Activated T-helper 1 cell treated with anti-CD3 and anti-CD28 coated beads, Interleukin-2, amount 50 U/mL, for 16 hours (primary cell): Measurements from ENCODE around the gene MRGPRF.
"Not testable (repeated sequence)": the region's sequence is repeated elsewhere in the genome, so short reads cannot be mapped to it uniquely, and the experiment has no call there.

Source experiments
- DNase-seq, 2 donors: peaks; one replicate each; pipeline ENCODE4 v3.0.0-alpha.2; 2020; ENCODE audit warnings: low read depth in 1 of 2, low spot score in 1 of 2

Gene MRGPRF

GRCh38 chr11:68989936-68990606, 23.0 kb downstream of the MRGPRF start:
- DNase-seq, result no peak

GRCh38 chr11:68988491-68988890, 24.6 kb downstream of the MRGPRF start:
- no peak for DNase-seq

GRCh38 chr11:68987211-68987610, 25.8 kb downstream of the MRGPRF start:
- DNase-seq, result no peak

GRCh38 chr11:68983801-68984200, 29.2 kb downstream of the MRGPRF start:
- no peak for DNase-seq

DNA sequence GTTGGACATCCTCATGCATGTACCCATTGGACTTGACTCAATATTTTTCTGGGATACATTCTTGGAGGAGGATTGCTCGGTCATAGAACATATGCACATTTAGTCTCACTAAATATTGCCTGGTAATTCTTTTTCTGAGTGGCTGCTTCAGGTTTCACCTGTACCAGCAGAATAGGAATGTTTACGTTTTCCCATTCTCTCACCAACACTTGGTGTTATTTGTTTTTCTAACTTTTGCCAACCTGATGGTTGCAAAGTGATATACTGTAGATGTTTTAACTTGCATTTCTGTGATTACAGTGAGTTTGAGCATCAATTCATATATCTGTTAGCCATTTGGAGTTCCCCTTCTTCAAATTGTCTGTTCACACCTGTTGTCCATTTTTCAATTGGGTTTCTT, 30.9 kb downstream of the MRGPRF start:
- no peak for DNase-seq

DNA sequence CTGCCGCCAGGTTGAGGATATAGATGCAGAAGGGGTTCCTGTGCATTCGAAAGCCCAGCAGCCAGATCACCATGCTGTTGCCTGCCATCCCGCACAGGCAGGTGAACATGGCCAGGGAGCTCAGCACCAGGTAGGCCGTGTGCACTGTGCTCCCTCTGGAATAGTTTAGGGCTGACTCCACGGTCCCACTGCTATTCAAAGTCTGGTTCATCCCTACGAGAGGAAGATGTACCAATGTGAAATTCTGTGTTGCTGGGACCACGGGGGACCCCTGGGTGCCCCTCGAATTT, 32.3 kb downstream of the MRGPRF start, which contains the start of gene MRGPRD:
Gene MRGPRD, minus strand, starts transcription at position 211 of the 290 bp plus-strand sequence. Its CDS starts 0 bp downstream, at position 211.
- no peak for DNase-seq

GRCh38 chr11:68979931-68980775, 32.9 kb downstream of the MRGPRF start:
- DNase-seq, result no peak

- no peak for DNase-seq
Observed at GRCh38 chr11:68978931-68979594, 34.0 kb downstream of the MRGPRF start.

DNA sequence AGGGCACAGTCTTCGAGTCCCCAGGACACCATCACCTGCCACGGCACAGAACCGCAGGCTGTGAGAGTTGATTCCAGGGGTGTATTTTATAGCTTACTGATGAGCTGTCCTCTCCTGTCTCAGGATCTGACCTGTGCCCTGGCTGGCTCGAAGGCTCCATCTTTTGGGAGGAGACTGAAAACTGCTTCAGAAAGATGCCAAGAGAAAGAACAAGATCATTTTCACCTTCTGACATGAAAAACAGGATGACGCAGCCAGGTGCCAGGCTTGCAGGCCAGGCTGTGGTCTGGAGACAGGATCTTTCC, 34.5 kb downstream of the MRGPRF start:
- DNase-seq, result no peak

DNA sequence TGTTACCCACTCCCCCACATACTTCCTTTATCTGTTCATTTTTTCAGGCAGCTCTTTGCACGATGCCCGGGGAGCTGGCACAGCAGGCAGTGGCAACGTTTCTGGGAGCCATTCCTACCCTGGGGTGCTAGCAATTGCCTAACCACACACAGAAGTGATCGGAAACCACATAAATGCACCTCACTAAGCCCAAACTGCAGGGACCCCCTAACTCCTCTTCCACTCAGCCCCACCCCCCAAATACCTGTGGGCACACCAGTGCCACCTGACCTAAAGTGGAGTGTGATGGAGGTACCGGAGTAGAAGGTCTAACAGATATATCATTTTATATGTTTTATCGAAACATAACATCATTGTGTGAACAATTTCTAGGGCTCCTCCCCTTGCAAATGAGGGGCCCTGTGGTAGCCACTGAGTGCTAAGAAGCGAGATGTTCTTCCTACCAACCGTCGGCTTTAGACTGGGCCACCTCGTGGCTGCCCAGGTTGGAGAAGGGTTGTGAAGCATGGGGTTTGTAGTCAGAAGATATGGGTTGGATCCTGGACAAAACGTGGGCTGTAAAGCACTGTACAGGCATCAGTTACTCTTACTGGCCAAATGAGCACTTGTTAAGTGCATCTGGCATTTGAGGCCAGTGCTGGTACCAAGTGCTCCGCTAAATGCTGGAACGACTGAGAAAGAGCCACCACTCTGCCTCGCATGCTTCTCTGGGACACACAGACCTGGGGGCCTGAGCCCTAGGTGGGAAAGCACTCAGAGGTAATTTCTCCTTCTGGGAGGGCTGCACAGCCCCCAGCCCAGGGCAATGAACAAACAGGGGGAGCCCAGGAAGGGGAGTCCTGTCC, 35.0 kb downstream of the MRGPRF start:
- DNase-seq, result no peak

GRCh38 chr11:68976563-68976962, 36.5 kb downstream of the MRGPRF start:
- DNase-seq, result no peak

GRCh38 chr11:68976095-68976494, 37.0 kb downstream of the MRGPRF start:
- no peak for DNase-seq

- DNase-seq, result no peak
Observed at GRCh38 chr11:68974421-68975194, 38.4 kb downstream of the MRGPRF start.

DNA sequence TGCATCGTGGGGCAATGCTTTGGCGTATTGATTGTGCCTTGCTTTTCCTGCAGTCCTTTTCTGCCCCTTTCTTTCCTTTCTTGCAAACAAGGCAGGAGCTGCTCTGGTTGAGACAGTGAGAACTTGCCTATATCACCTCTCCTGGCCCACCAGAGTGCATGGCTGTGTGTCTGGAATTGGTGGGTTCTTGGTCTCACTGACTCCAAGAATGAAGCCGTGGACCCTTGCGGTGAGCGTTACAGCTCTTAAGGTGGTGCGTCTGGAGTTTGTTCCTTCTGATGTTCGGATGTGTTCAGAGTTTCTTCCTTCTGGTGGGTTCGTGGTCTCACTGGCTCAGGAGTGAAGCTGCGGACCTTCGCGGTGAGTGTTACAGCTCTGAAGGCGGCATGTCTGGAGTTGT, 39.3 kb downstream of the MRGPRF start:
- not testable (repeated sequence) for DNase-seq

DNA sequence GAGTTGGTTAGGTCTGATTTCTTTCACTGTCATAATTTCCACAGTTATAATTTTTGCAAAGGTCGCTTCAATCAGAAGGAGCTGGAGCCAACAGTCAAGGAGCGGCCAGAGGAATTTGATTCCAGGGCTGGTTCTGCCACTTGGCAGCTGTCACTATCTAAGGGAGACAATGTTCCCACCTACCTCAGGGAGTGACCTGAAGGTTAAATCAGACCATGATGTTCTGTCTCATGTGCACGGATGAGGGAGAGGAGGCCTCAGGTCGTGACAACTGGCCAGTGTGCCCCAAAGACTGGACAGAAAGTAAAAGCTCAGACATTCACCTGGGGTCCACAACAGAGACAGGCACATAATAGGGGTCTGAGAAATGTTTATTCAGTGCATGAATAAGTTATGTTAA, 39.8 kb downstream of the MRGPRF start:
- no peak for DNase-seq

DNA sequence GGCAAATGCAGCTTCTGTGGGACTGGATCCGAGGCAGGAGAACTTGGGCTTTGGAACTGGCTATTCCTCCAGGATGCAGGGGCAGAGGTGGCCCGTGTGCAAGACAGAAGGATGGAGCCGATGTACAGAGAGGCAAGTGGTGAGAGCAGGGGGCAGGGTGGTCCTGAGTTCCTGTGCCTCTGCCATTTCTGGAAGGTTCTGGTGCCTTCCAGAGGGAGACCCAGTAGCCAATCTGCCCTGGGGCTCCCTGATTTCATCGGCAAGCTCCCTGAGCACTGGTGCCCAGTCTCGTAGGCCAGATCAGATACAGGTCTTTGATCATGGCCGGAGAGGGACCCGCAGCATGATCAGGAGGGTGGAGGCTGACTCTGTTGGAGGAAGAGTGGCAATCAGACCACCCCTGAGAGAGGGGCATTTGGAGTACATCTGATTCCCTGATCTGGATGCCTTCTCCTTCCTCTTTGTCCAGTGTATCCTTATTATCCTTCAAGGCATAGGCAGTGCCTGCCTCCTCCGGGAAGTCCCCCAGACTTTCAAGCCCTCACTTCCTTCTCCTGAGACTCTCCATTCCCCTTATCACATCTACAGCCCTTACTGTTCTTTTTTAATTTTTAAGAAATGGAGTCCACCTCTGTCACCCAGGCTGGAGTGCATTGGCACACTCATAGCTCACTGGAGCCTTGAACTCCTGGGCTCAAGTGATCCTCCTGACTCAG, 42.0 kb downstream of the MRGPRF start:
- no peak for DNase-seq

GRCh38 chr11:68969386-68969785, 43.7 kb downstream of the MRGPRF start:
- DNase-seq, result no peak

DNA sequence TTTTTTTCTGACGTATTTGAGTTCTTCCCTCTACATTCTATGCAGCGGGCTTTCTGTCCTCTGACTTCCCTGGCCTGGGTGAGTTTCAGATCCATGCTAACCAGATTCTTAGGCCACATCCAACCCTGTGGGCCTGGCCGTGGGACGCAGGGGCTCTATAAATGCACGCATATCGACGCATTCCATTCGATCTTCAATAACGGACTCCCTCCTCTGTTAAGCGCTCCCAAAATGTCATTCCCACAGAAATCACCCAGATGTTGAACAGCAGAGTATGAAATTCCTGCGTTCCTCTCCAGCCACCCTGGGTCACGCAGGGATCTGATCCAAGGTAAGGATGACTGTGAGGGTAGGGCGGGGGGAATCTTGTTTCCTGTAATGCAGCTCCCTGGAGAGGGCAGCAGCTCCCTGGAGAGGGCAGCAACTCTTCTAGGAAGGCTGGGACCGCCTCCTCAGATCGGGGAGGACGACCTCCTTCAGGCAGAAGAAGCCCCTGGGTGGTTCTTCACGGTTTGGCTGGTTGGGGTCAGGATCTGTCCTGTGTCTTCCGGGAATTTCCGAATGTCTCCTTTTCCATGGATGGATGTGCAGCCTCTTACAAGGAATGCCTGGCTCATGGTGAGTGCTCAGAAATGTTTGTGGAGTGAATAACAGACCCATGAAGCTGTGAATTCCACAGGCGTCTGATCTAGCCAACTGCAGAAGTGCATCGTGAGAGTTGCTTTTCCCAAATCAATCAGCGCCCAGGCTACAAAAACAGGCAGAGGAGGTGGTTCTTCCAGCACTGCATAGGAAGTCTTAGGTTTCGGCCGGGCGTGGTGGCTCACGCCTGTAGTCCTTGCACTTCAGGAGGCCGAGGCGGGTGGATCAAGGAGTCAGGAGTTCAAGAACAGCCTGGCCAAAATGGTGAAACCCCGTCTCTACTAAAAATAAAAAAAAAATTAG, 44.5 kb downstream of the MRGPRF start:
- DNase-seq, result no peak
